Thyroid gland (tissue), 4 donors: ENCODE data around the gene LRMDA.

Experiments
- CTCF ChIP-seq, 6 experiments: fragments of 200-600 bp in 3 of 6; fragments of 450-650 bp in 3 of 6; sonication (generic) in 3 of 6; IDR thresholded peaks; one replicate each; pipeline ENCODE4 v1.5.1; 2016 to 2019; ENCODE audit warnings: antibody characterized with exemption in 6 of 6, mild to moderate bottlenecking in 2 of 6, inconsistent platforms in 1 of 6, moderate library complexity in 1 of 6
- POLR2A ChIP-seq, 2 donors: fragments of 450-650 bp; IDR thresholded peaks; one replicate each; pipeline ENCODE4 v1.6.1; 2017; ENCODE audit warnings: antibody characterized with exemption in 2 of 2, mild to moderate bottlenecking in 2 of 2, moderate library complexity in 1 of 2

GRCh38 chr10:76420725-76421124 lies 989.3 kb downstream of the LRMDA start:
- TF ChIP-seq CTCF (IDR thresholded peaks at IDR 0.05) (no peak), POLR2A (IDR thresholded peaks at IDR 0.05) (no peak)
